Measurements from ENCODE around the gene RAF1. TPM values are rescaled to one million over a fixed set of nuclear protein-coding genes. Genes with fewer than 3 reads are reported as not detected.

Gene RAF1
- total and polyA plus RNA-seq, 9 of the 15 experiments (the other 6 are each of a cell fraction or from before 2014, with no cell fraction given), result 28.0 to 183 (median 85.6) TPM

DNA sequence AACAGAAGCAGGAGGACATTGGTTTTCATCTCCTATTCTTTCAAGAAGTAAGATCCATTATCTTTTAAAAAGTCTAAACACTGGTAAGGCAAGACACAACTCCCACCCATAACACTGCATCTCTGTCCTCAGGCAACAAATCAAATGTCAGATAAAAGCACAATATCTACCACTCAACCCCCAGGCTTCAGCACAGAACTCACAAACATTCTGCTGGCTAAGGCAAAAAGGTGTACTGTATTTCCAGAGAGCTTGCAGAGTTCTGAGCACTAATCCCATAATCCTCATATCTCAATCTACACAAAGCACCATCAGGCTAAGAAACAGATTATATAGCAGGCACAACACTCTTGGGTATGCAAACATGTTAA is 20.9 kb downstream of the RAF1 start (continued):
- TF ChIP-seq ZBTB8A (IDR thresholded peaks at IDR 0.05; ENCODE audit: partially characterized antibody) (no peak), LEF1 (IDR thresholded peaks at IDR 0.05) (peak; percentile 45; the same call in 1 of the 2 replicates), RCOR1 (IDR thresholded peaks at IDR 0.05; ENCODE audit: borderline replicate concordance in 1 of 2, low read depth in 2 of 2, low read length in 2 of 2) (peak in 1 of 2 experiments; percentile 64; a peak in 2 of 4 replicates), RAD21 (CRISPR knock-in tag; conservative IDR thresholded peaks at IDR 0.05 in 1 of 2, IDR thresholded peaks at IDR 0.05 in 1 of 2) (no peak), MAFG (tag; conservative IDR thresholded peaks at IDR 0.05) (peak; percentile 42; the same call in 1 of the 2 replicates), SLC30A9 (CRISPR knock-in tag; IDR thresholded peaks at IDR 0.05) (no peak), SMAD4 (CRISPR knock-in tag; conservative IDR thresholded peaks at IDR 0.05) (peak; percentile 69; the same call in 1 of the 2 replicates), SRSF1 (IDR thresholded peaks at IDR 0.05; ENCODE audit: low read depth, low read length) (no peak)
- TF ChIP-seq, protein P1, sequence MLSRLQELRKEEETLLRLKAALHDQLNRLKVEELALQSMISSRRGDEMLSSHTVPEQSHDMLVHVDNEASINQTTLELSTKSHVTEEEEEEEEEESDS (CRISPR knock-in tag; IDR thresholded peaks at IDR 0.05), result no peak
- TF ChIP-seq, protein P2, sequence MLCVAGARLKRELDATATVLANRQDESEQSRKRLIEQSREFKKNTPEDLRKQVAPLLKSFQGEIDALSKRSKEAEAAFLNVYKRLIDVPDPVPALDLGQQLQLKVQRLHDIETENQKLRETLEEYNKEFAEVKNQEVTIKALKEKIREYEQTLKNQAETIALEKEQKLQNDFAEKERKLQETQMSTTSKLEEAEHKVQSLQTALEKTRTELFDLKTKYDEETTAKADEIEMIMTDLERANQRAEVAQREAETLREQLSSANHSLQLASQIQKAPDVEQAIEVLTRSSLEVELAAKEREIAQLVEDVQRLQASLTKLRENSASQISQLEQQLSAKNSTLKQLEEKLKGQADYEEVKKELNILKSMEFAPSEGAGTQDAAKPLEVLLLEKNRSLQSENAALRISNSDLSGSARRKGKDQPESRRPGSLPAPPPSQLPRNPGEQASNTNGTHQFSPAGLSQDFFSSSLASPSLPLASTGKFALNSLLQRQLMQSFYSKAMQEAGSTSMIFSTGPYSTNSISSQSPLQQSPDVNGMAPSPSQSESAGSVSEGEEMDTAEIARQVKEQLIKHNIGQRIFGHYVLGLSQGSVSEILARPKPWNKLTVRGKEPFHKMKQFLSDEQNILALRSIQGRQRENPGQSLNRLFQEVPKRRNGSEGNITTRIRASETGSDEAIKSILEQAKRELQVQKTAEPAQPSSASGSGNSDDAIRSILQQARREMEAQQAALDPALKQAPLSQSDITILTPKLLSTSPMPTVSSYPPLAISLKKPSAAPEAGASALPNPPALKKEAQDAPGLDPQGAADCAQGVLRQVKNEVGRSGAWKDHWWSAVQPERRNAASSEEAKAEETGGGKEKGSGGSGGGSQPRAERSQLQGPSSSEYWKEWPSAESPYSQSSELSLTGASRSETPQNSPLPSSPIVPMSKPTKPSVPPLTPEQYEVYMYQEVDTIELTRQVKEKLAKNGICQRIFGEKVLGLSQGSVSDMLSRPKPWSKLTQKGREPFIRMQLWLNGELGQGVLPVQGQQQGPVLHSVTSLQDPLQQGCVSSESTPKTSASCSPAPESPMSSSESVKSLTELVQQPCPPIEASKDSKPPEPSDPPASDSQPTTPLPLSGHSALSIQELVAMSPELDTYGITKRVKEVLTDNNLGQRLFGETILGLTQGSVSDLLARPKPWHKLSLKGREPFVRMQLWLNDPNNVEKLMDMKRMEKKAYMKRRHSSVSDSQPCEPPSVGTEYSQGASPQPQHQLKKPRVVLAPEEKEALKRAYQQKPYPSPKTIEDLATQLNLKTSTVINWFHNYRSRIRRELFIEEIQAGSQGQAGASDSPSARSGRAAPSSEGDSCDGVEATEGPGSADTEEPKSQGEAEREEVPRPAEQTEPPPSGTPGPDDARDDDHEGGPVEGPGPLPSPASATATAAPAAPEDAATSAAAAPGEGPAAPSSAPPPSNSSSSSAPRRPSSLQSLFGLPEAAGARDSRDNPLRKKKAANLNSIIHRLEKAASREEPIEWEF (CRISPR knock-in tag; IDR thresholded peaks at IDR 0.05), result no peak
- TF ChIP-seq, protein P3, sequence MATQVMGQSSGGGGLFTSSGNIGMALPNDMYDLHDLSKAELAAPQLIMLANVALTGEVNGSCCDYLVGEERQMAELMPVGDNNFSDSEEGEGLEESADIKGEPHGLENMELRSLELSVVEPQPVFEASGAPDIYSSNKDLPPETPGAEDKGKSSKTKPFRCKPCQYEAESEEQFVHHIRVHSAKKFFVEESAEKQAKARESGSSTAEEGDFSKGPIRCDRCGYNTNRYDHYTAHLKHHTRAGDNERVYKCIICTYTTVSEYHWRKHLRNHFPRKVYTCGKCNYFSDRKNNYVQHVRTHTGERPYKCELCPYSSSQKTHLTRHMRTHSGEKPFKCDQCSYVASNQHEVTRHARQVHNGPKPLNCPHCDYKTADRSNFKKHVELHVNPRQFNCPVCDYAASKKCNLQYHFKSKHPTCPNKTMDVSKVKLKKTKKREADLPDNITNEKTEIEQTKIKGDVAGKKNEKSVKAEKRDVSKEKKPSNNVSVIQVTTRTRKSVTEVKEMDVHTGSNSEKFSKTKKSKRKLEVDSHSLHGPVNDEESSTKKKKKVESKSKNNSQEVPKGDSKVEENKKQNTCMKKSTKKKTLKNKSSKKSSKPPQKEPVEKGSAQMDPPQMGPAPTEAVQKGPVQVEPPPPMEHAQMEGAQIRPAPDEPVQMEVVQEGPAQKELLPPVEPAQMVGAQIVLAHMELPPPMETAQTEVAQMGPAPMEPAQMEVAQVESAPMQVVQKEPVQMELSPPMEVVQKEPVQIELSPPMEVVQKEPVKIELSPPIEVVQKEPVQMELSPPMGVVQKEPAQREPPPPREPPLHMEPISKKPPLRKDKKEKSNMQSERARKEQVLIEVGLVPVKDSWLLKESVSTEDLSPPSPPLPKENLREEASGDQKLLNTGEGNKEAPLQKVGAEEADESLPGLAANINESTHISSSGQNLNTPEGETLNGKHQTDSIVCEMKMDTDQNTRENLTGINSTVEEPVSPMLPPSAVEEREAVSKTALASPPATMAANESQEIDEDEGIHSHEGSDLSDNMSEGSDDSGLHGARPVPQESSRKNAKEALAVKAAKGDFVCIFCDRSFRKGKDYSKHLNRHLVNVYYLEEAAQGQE (IDR thresholded peaks at IDR 0.05; ENCODE audit: borderline replicate concordance), result no peak
- TF ChIP-seq, protein P3 (CRISPR knock-in tag; IDR thresholded peaks at IDR 0.05; ENCODE audit: low read depth), result no peak

All from K562 (cell line).